A172 (cell line): ENCODE measurements around the gene SPTLC2. TPM values are rescaled to one million over a fixed set of nuclear protein-coding genes. Genes with fewer than 3 reads are reported as not detected.
A peak's percentile ranks its signal among the peaks of the same experiment; 100 is the strongest.
"Not testable (repeated sequence)": the region's sequence is repeated elsewhere in the genome, so short reads cannot be mapped to it uniquely, and the experiment has no call there.

Experiments
- DNase-seq: peaks from one replicate; pipeline ENCODE4 v3.0.0-alpha.2; 2015; ENCODE audit warnings: low spot score
- total RNA-seq: library from RNA; depleted of rRNA; stranded (reverse); fragments of >200 nt; shearing (Covaris generic); gene quantifications from 2 replicates; pipeline ENCODE4 v1.2.3, GENCODE V29; 2014

SPTLC2 gene
- total RNA-seq, 1 experiment from 2014 or later: 17.6 TPM

GRCh38 chr14:77588411-77589025 lies 27.9 kb downstream of the SPTLC2 start:
- DNase-seq: not testable (repeated sequence)

- DNase-seq: no peak
These were observed 31.1 kb downstream of the SPTLC2 start for GRCh38 chr14:77585385-77585784.

- DNase-seq: no peak
These were observed 31.6 kb downstream of the SPTLC2 start for GRCh38 chr14:77584809-77585208.

- no peak for DNase-seq
These were observed 32.8 kb downstream of the SPTLC2 start for GRCh38 chr14:77583657-77584056.

GRCh38 chr14:77582511-77582910 lies 33.9 kb downstream of the SPTLC2 start:
- no peak for DNase-seq

- DNase-seq: peak; percentile 25
These were observed 35.4 kb downstream of the SPTLC2 start for GRCh38 chr14:77580964-77581505.

GRCh38 chr14:77580477-77580876 lies 36.0 kb downstream of the SPTLC2 start:
- DNase-seq: no peak

- DNase-seq: no peak
These were observed 36.7 kb downstream of the SPTLC2 start for GRCh38 chr14:77579780-77580179.

- no peak for DNase-seq
These were observed 37.4 kb downstream of the SPTLC2 start for GRCh38 chr14:77579065-77579464.

- DNase-seq: no peak
These were observed 41.9 kb downstream of the SPTLC2 start for GRCh38 chr14:77574446-77575115.

- no peak for DNase-seq
These were observed 42.5 kb downstream of the SPTLC2 start for GRCh38 chr14:77573964-77574363.

GRCh38 chr14:77570706-77571268 lies 45.6 kb downstream of the SPTLC2 start:
- DNase-seq: no peak

GRCh38 chr14:77565994-77566305 lies 50.5 kb downstream of the SPTLC2 start:
- no peak for DNase-seq

- no peak for DNase-seq
These were observed 51.0 kb downstream of the SPTLC2 start for GRCh38 chr14:77565289-77565993.

- no peak for DNase-seq
These were observed 53.8 kb downstream of the SPTLC2 start for GRCh38 chr14:77562681-77563080.

GRCh38 chr14:77561881-77562280 lies 54.6 kb downstream of the SPTLC2 start:
- DNase-seq: no peak

- no peak for DNase-seq
These were observed 57.1 kb downstream of the SPTLC2 start for GRCh38 chr14:77559381-77559780.

GRCh38 chr14:77557391-77557790 lies 59.0 kb downstream of the SPTLC2 start:
- DNase-seq: no peak

- no peak for DNase-seq
These were observed 59.5 kb downstream of the SPTLC2 start for GRCh38 chr14:77556946-77557345.

- no peak for DNase-seq
These were observed 61.4 kb downstream of the SPTLC2 start for GRCh38 chr14:77554816-77555599.

- no peak for DNase-seq
These were observed 62.2 kb downstream of the SPTLC2 start for GRCh38 chr14:77554207-77554606.

GRCh38 chr14:77549451-77549850 lies 67.0 kb downstream of the SPTLC2 start:
- DNase-seq: no peak
